IPS-20b (cell line): Measurements from ENCODE around the gene NOP9.

ENCODE experiments used
- H3K27ac ChIP-seq: one replicate; pipeline ENCODE4 v1.5.1; 2013; ENCODE audit warnings: low read length
- H3K27me3 ChIP-seq: 2 replicates; pipeline ENCODE4 v1.6.1; 2013; ENCODE audit warnings: mild to moderate bottlenecking, low read length, inconsistent platforms; ENCODE audit not compliant: insufficient read depth
- H3K36me3 ChIP-seq: 2 replicates; pipeline ENCODE4 v1.6.1; 2013; ENCODE audit warnings: low read depth, mild to moderate bottlenecking, inconsistent platforms, low read length, moderate library complexity; ENCODE audit not compliant: insufficient read depth
- H3K4me1 ChIP-seq: 2 replicates; pipeline ENCODE4 v1.6.1; 2013; ENCODE audit warnings: mild to moderate bottlenecking, control low read depth, inconsistent platforms, low read length, moderate library complexity; ENCODE audit not compliant: insufficient read depth
- H3K4me3 ChIP-seq: 2 replicates; pipeline ENCODE4 v1.5.1; 2013; ENCODE audit warnings: mild to moderate bottlenecking, low read length, inconsistent platforms
- H3K9ac ChIP-seq: 2 replicates; pipeline ENCODE4 v1.6.1; 2013; ENCODE audit warnings: low read depth, mild to moderate bottlenecking, inconsistent platforms, low read length, moderate library complexity
- H3K9me3 ChIP-seq: 2 replicates; pipeline ENCODE4 v1.6.1; 2013; ENCODE audit warnings: mild to moderate bottlenecking, low read depth, low read length, inconsistent platforms; ENCODE audit not compliant: insufficient read depth

The NOP9 gene

GRCh38 chr14:24277071-24277470 is 22.6 kb upstream of the NOP9 start:
- H3K27ac ChIP-seq = no peak overlapping the region
- H3K27me3 ChIP-seq = no peaks in the 10 kb centered on the region
- H3K9ac ChIP-seq = no peak overlapping the region
- H3K9me3 ChIP-seq = no peaks in the 10 kb centered on the region
- no peaks in the 10 kb centered on the region for H3K36me3 ChIP-seq
- H3K4me3 ChIP-seq = no peak overlapping the region
- no peaks in the 10 kb centered on the region; the same call in 1 of the 2 replicates for H3K4me1 ChIP-seq

- no peaks in the 10 kb centered on the region for H3K9me3 ChIP-seq
- H3K36me3 ChIP-seq = no peaks in the 10 kb centered on the region
- H3K4me1 ChIP-seq = no peaks in the 10 kb centered on the region; the same call in 1 of the 2 replicates
- H3K27me3 ChIP-seq = no peaks in the 10 kb centered on the region
- no peak overlapping the region for H3K9ac ChIP-seq
- H3K4me3 ChIP-seq = no peak overlapping the region
- H3K27ac ChIP-seq = no peak overlapping the region
Observed at GRCh38 chr14:24277606-24278321, 21.9 kb upstream of the NOP9 start.

DNA sequence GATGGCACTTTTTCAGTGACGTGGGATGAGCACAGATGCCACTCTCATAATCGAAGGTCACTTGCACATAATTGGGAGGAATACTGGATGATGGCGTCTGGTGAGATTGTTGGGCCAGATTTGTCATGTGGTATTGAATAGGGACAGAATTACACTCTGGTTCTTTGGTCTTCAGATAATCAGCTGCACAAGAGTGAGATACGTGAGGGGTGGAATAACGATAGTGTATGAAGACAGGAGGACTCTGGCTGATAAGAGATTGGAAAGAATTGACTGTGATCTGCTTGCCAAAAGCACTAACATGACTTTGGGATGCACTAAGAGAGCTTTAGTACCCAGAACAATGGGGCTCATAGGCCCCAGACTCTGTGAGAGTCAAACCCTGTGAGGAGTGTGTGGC is 21.2 kb upstream of the NOP9 start:
- no peaks in the 10 kb centered on the region for H3K27me3 ChIP-seq
- no peak overlapping the region for H3K27ac ChIP-seq
- H3K4me1 ChIP-seq = no peaks in the 10 kb centered on the region; the same call in 1 of the 2 replicates
- H3K9me3 ChIP-seq = no peaks in the 10 kb centered on the region
- no peaks in the 10 kb centered on the region for H3K36me3 ChIP-seq
- no peak overlapping the region for H3K4me3 ChIP-seq
- no peak overlapping the region for H3K9ac ChIP-seq

DNA sequence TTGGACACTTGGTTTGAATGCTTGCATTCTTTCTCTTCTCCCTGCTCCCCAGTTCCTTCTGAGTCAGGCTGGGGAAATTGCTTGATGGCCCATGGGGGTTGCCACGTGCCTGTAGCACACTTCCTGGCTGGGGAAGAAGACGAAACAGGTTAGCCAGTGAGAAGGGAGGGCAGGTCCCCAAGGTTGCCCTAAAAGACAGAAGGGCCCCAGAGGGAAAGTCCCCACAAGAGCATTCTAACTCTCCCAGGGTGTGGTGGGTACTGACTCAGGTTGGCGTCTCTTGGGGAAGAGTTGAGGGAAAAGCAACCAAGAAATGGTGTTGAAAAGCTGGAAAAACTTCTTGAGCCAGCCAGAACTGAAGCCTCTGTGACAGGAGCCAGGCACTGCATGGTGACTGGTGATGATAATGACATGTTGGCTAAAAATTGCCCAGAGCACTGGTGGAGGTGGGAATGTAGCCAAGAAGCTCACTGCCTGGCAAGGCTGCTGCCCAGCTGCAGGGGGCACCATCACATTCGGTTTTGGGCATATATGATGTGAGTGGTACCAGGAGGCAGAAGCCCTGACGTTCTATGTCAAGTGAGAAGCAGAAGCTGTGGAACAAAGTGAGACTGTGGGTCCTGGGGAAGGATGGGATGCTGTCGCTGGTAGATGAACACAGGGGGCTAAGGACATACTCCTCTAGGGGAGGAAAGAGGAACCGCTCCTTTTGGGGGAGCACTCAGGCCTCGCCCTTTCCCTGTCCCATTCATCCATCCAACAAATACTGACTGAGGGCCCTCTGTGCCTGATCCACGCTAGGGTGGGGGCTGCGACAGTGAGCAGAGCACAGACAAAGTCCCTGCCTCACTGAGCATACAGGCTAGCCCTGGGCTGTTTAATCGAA is 20.1 kb upstream of the NOP9 start:
- H3K36me3 ChIP-seq = no peaks in the 10 kb centered on the region
- no peak overlapping the region for H3K27ac ChIP-seq
- H3K27me3 ChIP-seq = no peaks in the 10 kb centered on the region
- H3K9ac ChIP-seq = no peak overlapping the region; the same call in 1 of the 2 replicates
- H3K4me1 ChIP-seq = no peaks in the 10 kb centered on the region
- no peak overlapping the region for H3K4me3 ChIP-seq
- no peaks in the 10 kb centered on the region for H3K9me3 ChIP-seq

DNA sequence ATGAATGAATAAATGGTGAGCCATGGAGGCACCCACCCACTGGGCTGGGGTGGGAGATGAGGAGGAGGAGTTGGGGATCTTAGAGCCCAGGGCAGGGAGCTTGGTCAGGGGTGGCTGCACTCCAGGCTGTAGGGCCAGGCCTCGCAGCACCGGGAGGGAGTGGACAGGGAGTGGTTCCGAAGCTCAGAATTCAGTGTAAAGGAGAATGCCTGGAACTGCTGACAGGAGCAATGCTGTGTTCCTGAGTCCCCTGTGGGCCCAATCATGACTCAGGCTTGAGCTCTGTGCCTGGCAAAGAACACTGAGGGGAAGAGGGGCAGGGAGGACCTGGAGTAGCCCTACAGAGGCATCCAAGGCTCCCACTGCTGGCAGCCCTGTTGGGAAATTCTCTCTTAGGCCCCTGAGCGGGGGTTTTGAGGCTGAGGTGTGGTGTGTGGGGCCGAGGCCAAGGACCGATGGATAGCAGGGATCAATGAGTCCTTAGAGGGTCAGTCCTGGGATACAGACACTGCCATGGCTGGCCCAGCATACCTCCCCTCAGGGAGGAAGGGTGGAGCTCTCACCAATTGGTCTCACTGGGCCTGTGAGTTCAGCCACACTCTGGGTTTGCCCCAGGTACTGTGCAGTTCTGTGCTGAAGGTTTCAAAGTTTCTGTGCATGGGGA is 18.7 kb upstream of the NOP9 start:
- no peaks in the 10 kb centered on the region for H3K27me3 ChIP-seq
- H3K36me3 ChIP-seq = no peaks in the 10 kb centered on the region
- H3K4me1 ChIP-seq = no peaks in the 10 kb centered on the region
- H3K9ac ChIP-seq = no peak overlapping the region
- no peaks in the 10 kb centered on the region for H3K9me3 ChIP-seq
- H3K27ac ChIP-seq = no peak overlapping the region
- H3K4me3 ChIP-seq = no peak overlapping the region

DNA sequence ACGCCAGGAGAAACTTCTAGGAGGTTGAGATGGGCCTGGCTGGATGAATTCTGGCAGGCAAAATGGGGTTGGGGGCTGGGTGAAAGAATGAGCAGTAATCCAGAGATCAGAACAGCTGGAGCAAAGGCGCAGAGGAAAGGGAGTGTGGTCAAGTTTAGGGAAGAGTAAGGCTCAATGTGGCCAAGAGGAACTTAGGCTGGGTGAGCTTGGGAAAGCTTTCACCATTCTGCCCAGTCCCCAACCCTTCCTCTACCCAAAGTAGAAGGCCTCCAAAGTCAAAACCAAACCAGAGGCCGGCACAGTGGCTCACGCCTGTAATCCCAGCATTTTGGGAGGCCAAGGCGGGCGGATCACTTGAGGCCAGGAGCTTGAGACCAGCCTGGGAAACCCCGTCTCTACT is 18.0 kb upstream of the NOP9 start:
- H3K9me3 ChIP-seq = no peaks in the 10 kb centered on the region
- no peak overlapping the region for H3K27ac ChIP-seq
- no peaks in the 10 kb centered on the region for H3K27me3 ChIP-seq
- H3K36me3 ChIP-seq = no peaks in the 10 kb centered on the region
- H3K9ac ChIP-seq = no peak overlapping the region
- no peak overlapping the region for H3K4me3 ChIP-seq
- H3K4me1 ChIP-seq = no peaks in the 10 kb centered on the region

DNA sequence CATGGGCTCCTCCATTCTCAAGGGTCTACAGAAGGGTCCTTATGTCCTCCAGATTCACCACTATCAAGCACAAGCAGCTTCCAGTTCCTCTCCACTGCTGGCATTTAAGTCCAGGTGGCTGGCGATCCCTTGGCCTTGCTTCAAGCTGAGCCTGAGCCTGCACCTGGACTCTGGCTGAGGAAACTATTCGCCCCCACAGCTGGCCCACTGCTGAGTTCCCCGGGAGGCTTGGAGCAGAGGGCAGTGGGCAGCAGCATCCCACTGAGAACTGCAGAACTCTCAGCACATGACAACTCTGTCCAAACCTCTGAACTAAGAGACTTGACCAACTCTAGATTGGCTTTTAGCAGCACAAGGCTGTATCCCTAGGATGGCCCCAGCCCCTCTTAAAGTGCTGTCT is 16.9 kb upstream of the NOP9 start:
- Histone ChIP-seq H3K36me3 (no peaks in the 10 kb centered on the region), H3K4me1 (no peaks in the 10 kb centered on the region), H3K27ac (no peak overlapping the region)

GRCh38 chr14:24283796-24284460 is 15.7 kb upstream of the NOP9 start:
- no peak overlapping the region for H3K9ac ChIP-seq
- no peaks in the 10 kb centered on the region for H3K4me1 ChIP-seq
- H3K27ac ChIP-seq = no peak overlapping the region
- H3K27me3 ChIP-seq = no peaks in the 10 kb centered on the region
- no peaks in the 10 kb centered on the region for H3K9me3 ChIP-seq
- H3K4me3 ChIP-seq = no peak overlapping the region
- no peaks in the 10 kb centered on the region for H3K36me3 ChIP-seq

More for the DNA sequence above, 16.9 kb upstream of the NOP9 start:
- no peaks in the 10 kb centered on the region for H3K9me3 ChIP-seq
- H3K27me3 ChIP-seq = no peaks in the 10 kb centered on the region
- H3K9ac ChIP-seq = no peak overlapping the region
- no peak overlapping the region for H3K4me3 ChIP-seq

DNA sequence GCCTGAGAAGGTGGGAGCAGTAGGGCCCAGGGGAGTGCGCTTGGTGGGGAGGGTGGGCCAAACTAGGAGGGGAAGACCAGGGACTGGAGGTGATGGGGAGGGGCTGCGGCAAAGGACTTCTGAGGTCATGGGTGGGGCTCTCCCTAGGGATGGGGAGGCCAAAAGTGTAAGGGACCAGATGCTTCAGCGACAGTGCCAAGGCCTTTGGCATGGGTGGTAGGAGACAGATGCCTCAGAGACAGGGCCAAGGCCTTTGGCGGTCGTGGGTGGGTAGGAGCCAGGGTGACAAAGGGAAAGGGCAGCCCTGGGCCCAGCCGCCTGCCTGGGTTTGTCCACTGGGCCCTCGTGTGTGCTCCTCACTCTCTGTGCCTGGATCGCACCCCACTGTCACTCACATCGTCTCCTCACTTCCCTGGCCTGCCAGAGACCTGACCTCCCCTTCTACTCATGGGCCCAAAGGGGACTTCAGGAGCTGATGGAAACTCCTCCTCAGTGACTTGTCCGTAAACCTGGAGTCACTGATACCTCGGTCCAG is 15.1 kb upstream of the NOP9 start:
- no peaks in the 10 kb centered on the region for H3K36me3 ChIP-seq
- H3K4me3 ChIP-seq = no peak overlapping the region
- H3K4me1 ChIP-seq = no peaks in the 10 kb centered on the region
- no peak overlapping the region for H3K27ac ChIP-seq
- no peaks in the 10 kb centered on the region for H3K27me3 ChIP-seq
- H3K9ac ChIP-seq = no peak overlapping the region
- H3K9me3 ChIP-seq = no peaks in the 10 kb centered on the region

GRCh38 chr14:24285351-24285750 is 14.3 kb upstream of the NOP9 start:
- Histone ChIP-seq H3K27me3 (no peaks in the 10 kb centered on the region), H3K4me1 (no peaks in the 10 kb centered on the region), H3K27ac (no peak overlapping the region), H3K4me3 (no peak overlapping the region), H3K36me3 (no peaks in the 10 kb centered on the region; the same call in 1 of the 2 replicates), H3K9ac (no peak overlapping the region; the same call in 1 of the 2 replicates), H3K9me3 (no peaks in the 10 kb centered on the region)

DNA sequence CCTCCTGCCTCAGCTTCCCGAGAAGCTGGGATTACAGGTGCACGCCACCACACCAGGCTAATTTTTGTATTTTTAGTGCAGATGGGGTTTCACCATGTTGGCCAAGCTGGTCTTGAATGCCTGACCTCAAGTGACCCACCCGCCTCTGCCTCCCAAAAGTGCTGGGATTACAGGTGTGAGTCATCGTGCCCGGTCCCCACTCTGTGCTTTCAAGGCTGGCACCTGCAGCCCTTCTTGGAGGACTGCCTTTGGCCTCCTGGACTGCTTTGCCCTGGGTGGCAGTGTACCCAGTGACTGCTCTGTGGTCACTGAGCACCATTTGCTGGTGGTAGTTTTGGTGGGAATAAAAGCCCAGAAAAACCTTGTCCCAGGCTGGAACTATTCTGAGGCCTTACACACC is 12.7 kb upstream of the NOP9 start:
- Histone ChIP-seq H3K27ac (no peak overlapping the region), H3K9me3 (no peaks in the 10 kb centered on the region), H3K4me3 (no peak overlapping the region), H3K4me1 (no peaks in the 10 kb centered on the region), H3K36me3 (peaks cover 8% of the 10 kb centered on the region), H3K9ac (no peak overlapping the region), H3K27me3 (no peaks in the 10 kb centered on the region)
